IMR-90 (cell line): Measurements from ENCODE around the gene KRTAP6-2. TPM values are rescaled to one million over a fixed set of nuclear protein-coding genes. Genes with fewer than 3 reads are reported as not detected.

Source experiments
- ATAC-seq: fragments of 200-7000 bp; cut with Tn5 transposase; 2 replicates; pipeline ENCODE4 v1.9.1; 2020; ENCODE audit warnings: low read depth, mild to moderate bottlenecking, moderate library complexity
- BruUV-seq: library from RNA; stranded (reverse); fragments of 400-500 nt; replicated peaks from 2 replicates; lab custom pipeline; 2021; lab: Mats Ljungman, UMichigan
- CTCF ChIA-PET: fragments of 300-600 bp; formaldehyde crosslinking; extraction: SDS; loops from one replicate; lab custom pipeline; 2021; ENCODE audit warnings: antibody characterized with exemption; lab: Yijun Ruan, JAX
- POLR2A ChIA-PET: fragments of 300-600 bp; sonication (Branson Sonifier 250); formaldehyde crosslinking; loops from one replicate; lab custom pipeline; 2022; ENCODE audit warnings: antibody characterized with exemption; ENCODE audit not compliant: unreplicated experiment; lab: Charles Lee
- DNase-seq: peaks from one replicate; pipeline ENCODE4 v3.0.0; 2013
- H2AFZ ChIP-seq: replicated peaks from 2 replicates; pipeline ENCODE3; 2013; ENCODE audit warnings: low read length, mild to moderate bottlenecking; ENCODE audit not compliant: poor library complexity
- H2AK5ac ChIP-seq: 2 replicates; pipeline ENCODE4 v1.6.1; 2013; ENCODE audit warnings: low read depth, low read length, inconsistent platforms
- H2AK9ac ChIP-seq: replicated peaks from 2 replicates; pipeline ENCODE3; 2013; ENCODE audit warnings: mild to moderate bottlenecking, low read depth, low read length, moderate library complexity; ENCODE audit not compliant: poor library complexity
- H2BK120ac ChIP-seq: 2 replicates; pipeline ENCODE4 v1.6.1; 2013; ENCODE audit warnings: low read depth, low read length, inconsistent platforms
- H2BK15ac ChIP-seq: 3 replicates; pipeline ENCODE4 v1.6.1; 2013; ENCODE audit warnings: low read depth, low read length, inconsistent platforms
- H2BK20ac ChIP-seq: 2 replicates; pipeline ENCODE4 v1.6.1; 2013; ENCODE audit warnings: low read depth, mild to moderate bottlenecking, inconsistent platforms, low read length, moderate library complexity
- H2BK5ac ChIP-seq: 2 replicates; pipeline ENCODE4 v1.6.1; 2013; ENCODE audit warnings: mild to moderate bottlenecking, low read depth, low read length, inconsistent platforms; ENCODE audit not compliant: poor library complexity, severe bottlenecking
- H3K14ac ChIP-seq: replicated peaks from 2 replicates; pipeline ENCODE4 v1.6.1; 2013; ENCODE audit warnings: low read depth, low read length, inconsistent platforms
- H3K18ac ChIP-seq: 2 replicates; pipeline ENCODE4 v1.6.1; 2013; ENCODE audit warnings: low read depth, low read length, control low read depth
- H3K23ac ChIP-seq: 2 replicates; pipeline ENCODE4 v1.6.1; 2013; ENCODE audit warnings: low read depth, low read length, inconsistent platforms
- H3K27ac ChIP-seq: 2 replicates; pipeline ENCODE4 v1.5.1; 2013; ENCODE audit warnings: mild to moderate bottlenecking, control low read depth, low read length; ENCODE audit not compliant: insufficient read depth
- H3K27me3 ChIP-seq: 2 replicates; pipeline ENCODE4 v1.6.1; 2013; ENCODE audit warnings: low read length; ENCODE audit not compliant: control insufficient read depth, insufficient read depth
- H3K36me3 ChIP-seq: 2 replicates; pipeline ENCODE4 v1.6.1; 2013; ENCODE audit warnings: low read length, mixed read lengths; ENCODE audit not compliant: control insufficient read depth, insufficient read depth
- H3K4ac ChIP-seq: 2 replicates; pipeline ENCODE4 v1.6.1; 2013; ENCODE audit warnings: low read depth, low read length, inconsistent platforms
- H3K4me1 ChIP-seq: 2 replicates; pipeline ENCODE4 v1.6.1; 2013; ENCODE audit warnings: low read length, mixed read lengths; ENCODE audit not compliant: control insufficient read depth, insufficient read depth
- H3K4me2 ChIP-seq: 2 replicates; pipeline ENCODE4 v1.6.1; 2013; ENCODE audit warnings: low read depth, mild to moderate bottlenecking, control low read depth, low read length, moderate library complexity
- H3K4me3 ChIP-seq: 2 replicates; pipeline ENCODE4 v1.5.1; 2013; ENCODE audit warnings: low read depth, mild to moderate bottlenecking, control low read depth, low read length, moderate library complexity; ENCODE audit not compliant: insufficient read depth
- H3K56ac ChIP-seq: 2 replicates; pipeline ENCODE4 v1.6.1; 2013; ENCODE audit warnings: low read length, inconsistent platforms; ENCODE audit not compliant: insufficient read depth; ENCODE audit errors: extremely low read depth
- H3K79me1 ChIP-seq, 2 experiments: 2 replicates each; pipeline ENCODE4 v1.6.1; 2013; ENCODE audit warnings: low read length in 2 of 2, inconsistent platforms in 1 of 2, low read depth in 1 of 2
- H3K9ac ChIP-seq: 2 replicates; pipeline ENCODE4 v1.6.1; 2013; ENCODE audit warnings: low read depth, low read length, control low read depth
- H3K9me1 ChIP-seq: 2 replicates; pipeline ENCODE4 v1.6.1; 2013; ENCODE audit warnings: low read length, inconsistent platforms; ENCODE audit not compliant: insufficient read depth
- H3K9me3 ChIP-seq: 2 replicates; pipeline ENCODE4 v1.6.1; 2013; ENCODE audit warnings: low read length; ENCODE audit not compliant: control insufficient read depth, insufficient read depth
- H4K20me1 ChIP-seq: 2 replicates; pipeline ENCODE4 v1.6.1; 2013; ENCODE audit warnings: low read length, inconsistent platforms; ENCODE audit not compliant: insufficient read depth
- H4K5ac ChIP-seq: 2 replicates; pipeline ENCODE4 v1.6.1; 2013; ENCODE audit warnings: mild to moderate bottlenecking, low read depth, low read length, control low read depth
- H4K8ac ChIP-seq, 2 experiments: 2 replicates each; pipeline ENCODE4 v1.6.1; 2013; ENCODE audit warnings: low read depth in 2 of 2, low read length in 2 of 2, control low read depth in 1 of 2, inconsistent platforms in 1 of 2
- H4K91ac ChIP-seq: 2 replicates; pipeline ENCODE4 v1.6.1; 2013; ENCODE audit warnings: low read depth, low read length, inconsistent platforms; ENCODE audit not compliant: insufficient read depth
- BHLHE40 ChIP-seq: fragments of 150-350 bp; IDR thresholded peaks from 2 replicates; pipeline ENCODE4 v1.6.1; 2016; ENCODE audit warnings: mild to moderate bottlenecking, low read depth, low read length
- CEBPB ChIP-seq: IDR thresholded peaks from 2 replicates; pipeline ENCODE4 v1.6.1; 2012; ENCODE audit warnings: low read depth, low read length, improper control_type of control experiment
- CHD1 ChIP-seq: IDR thresholded peaks from 2 replicates; pipeline ENCODE4 v1.6.1; 2012; ENCODE audit warnings: low read depth, low read length, improper control_type of control experiment
- FOS ChIP-seq: fragments of 150-350 bp; IDR thresholded peaks from 2 replicates; pipeline ENCODE4 v1.6.1; 2016; ENCODE audit warnings: low read depth, low read length
- MAFK ChIP-seq: IDR thresholded peaks from 2 replicates; pipeline ENCODE4 v1.6.1; 2012; ENCODE audit warnings: low read depth, low read length, improper control_type of control experiment
- MAZ ChIP-seq: IDR thresholded peaks from 2 replicates; pipeline ENCODE4 v1.6.1; 2012; ENCODE audit warnings: low read depth, mild to moderate bottlenecking, low read length, improper control_type of control experiment, moderate library complexity, borderline replicate concordance
- MXI1 ChIP-seq: IDR thresholded peaks from 2 replicates; pipeline ENCODE4 v1.6.1; 2012; ENCODE audit warnings: low read depth, mild to moderate bottlenecking, low read length, moderate library complexity, borderline replicate concordance
- NFE2L2 ChIP-seq: fragments of 150-350 bp; IDR thresholded peaks from 2 replicates; pipeline ENCODE4 v1.6.1; 2016; ENCODE audit warnings: low read depth, mild to moderate bottlenecking, low read length
- POLR2A ChIP-seq: IDR thresholded peaks from 2 replicates; pipeline ENCODE4 v1.6.1; 2012; ENCODE audit warnings: mild to moderate bottlenecking, low read depth, low read length
- RFX5 ChIP-seq: IDR thresholded peaks from 2 replicates; pipeline ENCODE4 v1.8.0; 2012; ENCODE audit warnings: low read depth, mild to moderate bottlenecking, low read length, moderate library complexity
- SMC3 ChIP-seq: fragments of 150-350 bp; IDR thresholded peaks from 2 replicates; pipeline ENCODE4 v1.6.1; 2016; ENCODE audit warnings: low read depth, mild to moderate bottlenecking, antibody characterized with exemption, low read length, moderate library complexity
- USF2 ChIP-seq: fragments of 150-350 bp; IDR thresholded peaks from 2 replicates; pipeline ENCODE4 v1.6.1; 2017; ENCODE audit warnings: mild to moderate bottlenecking, antibody characterized with exemption, low read length, low read depth
- WGBS, 2 experiments: methylation state at CpG; one replicate each; pipeline versions ENCODE4 v1.1.5 to v1.1.7; 2013; ENCODE audit warnings: missing lambda C conversion rate in 2 of 2; ENCODE audit not compliant: insufficient read length in 1 of 2; ENCODE audit errors: extremely low coverage in 2 of 2; 5-methylcytosine and 5-hydroxymethylcytosine counted together
- dilution Hi-C: fragments of 300-500 bp; cut with HindIII; formaldehyde crosslinking; loops from one replicate; pipeline ENCODE4 v1.14.3; 2018; ENCODE audit warnings: low sequenced_read_pairs; ENCODE audit not compliant: unreplicated experiment
- in situ Hi-C: fragments of 300-500 bp; cut with MboI; formaldehyde crosslinking; loops from 3 replicates; pipeline ENCODE4 v1.14.3; 2019; ENCODE audit warnings: low sequenced_read_pairs, inconsistent platforms, mixed read lengths
- intact Hi-C: fragments of 100-400 bp; cut with micrococcal nuclease; formaldehyde crosslinking; loops from 2 replicates; pipeline ENCODE4 v1.10.0; 2022
- polyA plus RNA-seq, 3 experiments: library from polyadenylated mRNA; depleted of rRNA; stranded (reverse); fragments of >200 nt; gene quantifications; 2 replicates each; pipeline ENCODE4 v1.2.3, GENCODE V29; 2012; ENCODE audit warnings: low replicate concordance in 1 of 3
- total RNA-seq: library from RNA; depleted of rRNA; stranded (reverse); fragments of >200 nt; gene quantifications from 2 replicates; pipeline ENCODE4 v1.2.3, GENCODE V29; 2012
- TF ChIP-seq, protein P1 (sequence below): conservative IDR thresholded peaks from 2 replicates; pipeline ENCODE4 v1.5.1; 2012; ENCODE audit warnings: mild to moderate bottlenecking, low read depth, low read length, improper control_type of control experiment

The KRTAP6-2 gene
- total and polyA plus RNA-seq, 2 of the 4 experiments (the other 2 are of a cell fraction), result not detected

GRCh38 chr21:30600787-30601186 lies 2.1 kb upstream of the KRTAP6-2 start, which contains the start of gene KRTAP22-1:
Gene KRTAP22-1 (plus strand): TSS chr21:30601087.
- no peak within 1 kb of the TSS for H3K14ac ChIP-seq

More at GRCh38 chr21:30600787-30601186, 2.1 kb upstream of the KRTAP6-2 start, which contains the start of gene KRTAP22-1:
- in situ Hi-C loops, result no loop called here
- Histone ChIP-seq H3K56ac (no peak within 1 kb of the TSS), H4K91ac (no peak within 1 kb of the TSS), H3K9me3 (peaks cover 14% of the 10 kb centered on the region), H3K9me1 (no peaks in the 10 kb centered on the region), H4K20me1 (no peaks in the 10 kb centered on the region), H3K4me2 (no peak within 1 kb of the TSS), H2BK20ac (no peak within 1 kb of the TSS), H3K4me1 (no peaks in the 10 kb centered on the region), H2BK5ac (no peak within 1 kb of the TSS), H2AK5ac (no peak within 1 kb of the TSS), H3K18ac (no peak within 1 kb of the TSS), H2BK120ac (no peak within 1 kb of the TSS), H3K4ac (no peak within 1 kb of the TSS), H3K27me3 (no peaks in the 10 kb centered on the region), H3K23ac (no peak within 1 kb of the TSS), H4K8ac (no peak within 1 kb of the TSS), H3K4me3 (no peak within 1 kb of the TSS), H2BK15ac (no peak within 1 kb of the TSS), H2AK9ac (no peak within 1 kb of the TSS), H4K5ac (no peak within 1 kb of the TSS), H2AFZ (no peak within 1 kb of the TSS), H3K9ac (no peak within 1 kb of the TSS), H3K27ac (no peak within 1 kb of the TSS), H3K79me1 (no peaks in the 10 kb centered on the region), H3K36me3 (no peaks in the 10 kb centered on the region)
- TF ChIP-seq MAFK (no peak), MXI1 (no peak), BHLHE40 (no peak), SMC3 (no peak), RFX5 (no peak), MAZ (no peak), CHD1 (no peak), FOS (no peak), USF2 (no peak), NFE2L2 (no peak), POLR2A (no peak), CEBPB (no peak)
- TF ChIP-seq, protein P1, sequence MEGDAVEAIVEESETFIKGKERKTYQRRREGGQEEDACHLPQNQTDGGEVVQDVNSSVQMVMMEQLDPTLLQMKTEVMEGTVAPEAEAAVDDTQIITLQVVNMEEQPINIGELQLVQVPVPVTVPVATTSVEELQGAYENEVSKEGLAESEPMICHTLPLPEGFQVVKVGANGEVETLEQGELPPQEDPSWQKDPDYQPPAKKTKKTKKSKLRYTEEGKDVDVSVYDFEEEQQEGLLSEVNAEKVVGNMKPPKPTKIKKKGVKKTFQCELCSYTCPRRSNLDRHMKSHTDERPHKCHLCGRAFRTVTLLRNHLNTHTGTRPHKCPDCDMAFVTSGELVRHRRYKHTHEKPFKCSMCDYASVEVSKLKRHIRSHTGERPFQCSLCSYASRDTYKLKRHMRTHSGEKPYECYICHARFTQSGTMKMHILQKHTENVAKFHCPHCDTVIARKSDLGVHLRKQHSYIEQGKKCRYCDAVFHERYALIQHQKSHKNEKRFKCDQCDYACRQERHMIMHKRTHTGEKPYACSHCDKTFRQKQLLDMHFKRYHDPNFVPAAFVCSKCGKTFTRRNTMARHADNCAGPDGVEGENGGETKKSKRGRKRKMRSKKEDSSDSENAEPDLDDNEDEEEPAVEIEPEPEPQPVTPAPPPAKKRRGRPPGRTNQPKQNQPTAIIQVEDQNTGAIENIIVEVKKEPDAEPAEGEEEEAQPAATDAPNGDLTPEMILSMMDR, result no peak
- dilution Hi-C loops, result no loop called here
- intact Hi-C loops, result no loop called here
- ChIA-PET POLR2A (no interaction called here), CTCF (no interaction called here)
- DNase-seq, result no peak
- WGBS, 2 experiments, result no CpG with 5 or more reads among the region's 1 CpG
- ATAC-seq, result no peak
- BruUV-seq, result no TSS peak
